ENCODE measurements around the gene GABRB2. TPM values are rescaled to one million over a fixed set of nuclear protein-coding genes. Genes with fewer than 3 reads are reported as not detected.

GABRB2 gene
- total and polyA plus RNA-seq, 10 donors, result 0.07 to 27.5 (median 9.1) TPM

GRCh38 chr5:161460741-161461140, 85.8 kb downstream of the GABRB2 start:
- no peaks in the 10 kb centered on the region for H3K36me3 ChIP-seq
- no peak for DNase-seq
- TF ChIP-seq POLR2A (IDR thresholded peaks at IDR 0.05) (no peak), CTCF (IDR thresholded peaks at IDR 0.05 in 8 of 11, conservative IDR thresholded peaks at IDR 0.05 in 3 of 11) (no peak), POLR2AphosphoS5 (IDR thresholded peaks at IDR 0.05) (no peak)
- no peaks in the 10 kb centered on the region for H3K9me3 ChIP-seq
- WGBS, 5 donors, result 81 to 95% (median 85%) methylated on average over 1 of the region's 1 CpG
- intact Hi-C loops (cut with DNase I; ENCODE audit: low total_unique reads), result no loop called here
- no peak overlapping the region for H3K4me3 ChIP-seq
- no peaks in the 10 kb centered on the region for H3K4me1 ChIP-seq
- H3K27me3 ChIP-seq (replicated peaks in 1 of 7), result no peaks in the 10 kb centered on the region
- no peak overlapping the region for H3K27ac ChIP-seq

- no peaks in the 10 kb centered on the region for H3K27me3 ChIP-seq (replicated peaks in 1 of 7)
- H3K27ac ChIP-seq, result no peak overlapping the region
- H3K4me3 ChIP-seq, result no peak overlapping the region
- intact Hi-C loops (cut with DNase I; ENCODE audit: low total_unique reads), result no loop called here
- no peaks in the 10 kb centered on the region for H3K36me3 ChIP-seq
- TF ChIP-seq CTCF (IDR thresholded peaks at IDR 0.05 in 8 of 11, conservative IDR thresholded peaks at IDR 0.05 in 3 of 11), result no peak
- TF ChIP-seq POLR2A (IDR thresholded peaks at IDR 0.05), result no peak
- TF ChIP-seq POLR2AphosphoS5 (IDR thresholded peaks at IDR 0.05), result no peak
- H3K4me1 ChIP-seq, result no peaks in the 10 kb centered on the region
- DNase-seq, result no peak
- no peaks in the 10 kb centered on the region for H3K9me3 ChIP-seq
- 84 to 98% (median 96%) methylated on average over 1 of the region's 1 CpG for WGBS, 5 donors
Measured at GRCh38 chr5:161446655-161447054, 99.9 kb downstream of the GABRB2 start.

GRCh38 chr5:161442471-161442870, 104.1 kb downstream of the GABRB2 start:
- Histone ChIP-seq H3K27me3 (replicated peaks in 1 of 7) (no peaks in the 10 kb centered on the region), H3K4me3 (no peak overlapping the region), H3K4me1 (no peaks in the 10 kb centered on the region), H3K27ac (no peak overlapping the region), H3K36me3 (no peaks in the 10 kb centered on the region), H3K9me3 (peaks cover 0 to 18% (median 8%) of the 10 kb centered on the region in 8 donors)
- no peak for DNase-seq
- TF ChIP-seq POLR2AphosphoS5 (IDR thresholded peaks at IDR 0.05) (no peak), CTCF (IDR thresholded peaks at IDR 0.05 in 8 of 11, conservative IDR thresholded peaks at IDR 0.05 in 3 of 11) (no peak), POLR2A (IDR thresholded peaks at IDR 0.05) (no peak)
- intact Hi-C loops (cut with DNase I; ENCODE audit: low total_unique reads), result no loop called here

GRCh38 chr5:161432798-161433197, 113.7 kb downstream of the GABRB2 start:
- peaks cover 0 to 1% (median 0%) of the 10 kb centered on the region in 8 donors for H3K9me3 ChIP-seq

More at GRCh38 chr5:161432798-161433197, 113.7 kb downstream of the GABRB2 start:
- WGBS, 5 donors, result 75 to 88% (median 83%) methylated on average over 2 of the region's 2 CpGs
- Histone ChIP-seq H3K4me1 (no peaks in the 10 kb centered on the region), H3K4me3 (no peak overlapping the region), H3K27me3 (replicated peaks in 1 of 7) (no peaks in the 10 kb centered on the region), H3K36me3 (no peaks in the 10 kb centered on the region), H3K27ac (no peak overlapping the region)
- intact Hi-C loops (cut with DNase I; ENCODE audit: low total_unique reads), result no loop called here
- TF ChIP-seq CTCF (IDR thresholded peaks at IDR 0.05 in 8 of 11, conservative IDR thresholded peaks at IDR 0.05 in 3 of 11) (no peak), POLR2A (IDR thresholded peaks at IDR 0.05) (no peak), POLR2AphosphoS5 (IDR thresholded peaks at IDR 0.05) (no peak)
- DNase-seq, result no peak

Measured in spleen (tissue), 11 donors.